Amniotic stem cell (primary cell): Measurements from ENCODE around the gene NCK2.

Experiments used
- DNase-seq: peaks from one replicate; lab custom pipeline; 2025; lab: John Stamatoyannopoulos, UW

Gene NCK2

GRCh38 chr2:105813405-105813804 is 68.7 kb downstream of the NCK2 start:
- no peak for DNase-seq

DNA sequence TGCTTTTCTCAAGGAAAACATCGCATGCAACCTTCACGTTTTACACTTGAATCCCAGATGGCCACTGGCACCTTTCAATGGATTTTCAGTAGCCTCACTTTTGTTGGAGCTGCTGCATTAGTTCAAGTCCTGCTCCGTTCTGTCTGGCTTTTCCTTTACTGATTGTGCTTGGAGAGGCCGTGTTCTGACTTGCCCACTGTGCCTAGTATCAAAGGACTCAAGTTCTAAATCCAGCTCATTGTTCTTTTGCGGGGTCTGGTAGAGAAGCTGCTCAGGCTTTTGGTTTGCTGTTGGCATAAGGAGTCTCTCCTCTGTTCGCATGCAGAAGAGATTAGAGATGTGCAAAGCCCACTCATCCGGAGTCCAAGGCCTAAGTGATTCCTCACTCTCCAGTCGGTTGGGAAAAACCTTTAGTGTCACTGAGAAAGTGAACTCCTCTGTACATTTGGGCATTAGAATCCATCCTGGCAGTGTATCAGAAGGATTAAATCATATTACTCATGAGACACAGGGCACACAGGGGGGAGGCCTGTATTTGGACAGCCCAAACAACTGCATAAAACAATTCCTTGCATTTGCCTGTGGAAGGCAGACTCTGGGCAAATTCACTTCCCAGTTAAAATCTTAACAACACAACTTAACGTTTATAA is 69.7 kb downstream of the NCK2 start:
- no peak for DNase-seq

GRCh38 chr2:105815401-105815800 is 70.7 kb downstream of the NCK2 start:
- DNase-seq, result no peak

GRCh38 chr2:105820151-105820550 is 75.4 kb downstream of the NCK2 start:
- no peak for DNase-seq

GRCh38 chr2:105820691-105821090 is 76.0 kb downstream of the NCK2 start:
- no peak for DNase-seq

GRCh38 chr2:105821428-105822125 is 76.9 kb downstream of the NCK2 start:
- DNase-seq, result no peak

DNA sequence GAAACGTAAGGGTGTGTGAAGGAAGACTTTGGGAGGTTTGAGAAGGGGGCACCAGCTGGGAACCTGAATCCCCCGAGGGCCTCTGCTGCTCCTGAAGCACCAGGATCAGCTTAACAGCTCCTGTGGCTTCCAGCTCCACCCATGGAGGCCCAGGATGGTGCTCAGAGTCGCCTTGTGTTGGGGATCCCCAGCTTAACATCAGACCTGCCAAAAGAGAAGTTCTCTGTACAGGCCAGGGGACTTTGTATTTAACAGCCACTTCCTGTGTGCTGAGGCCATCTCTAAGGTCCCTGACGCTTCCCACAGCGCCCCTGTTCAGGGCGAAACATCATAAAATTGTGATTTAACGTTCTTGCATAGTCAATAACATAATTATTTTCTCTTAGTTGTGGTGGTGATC is 77.5 kb downstream of the NCK2 start:
- DNase-seq, result no peak

GRCh38 chr2:105824446-105824845 is 79.7 kb downstream of the NCK2 start:
- DNase-seq, result no peak

GRCh38 chr2:105827351-105828096 is 82.8 kb downstream of the NCK2 start:
- no peak for DNase-seq

GRCh38 chr2:105828558-105828957 is 83.8 kb downstream of the NCK2 start:
- no peak for DNase-seq

DNA sequence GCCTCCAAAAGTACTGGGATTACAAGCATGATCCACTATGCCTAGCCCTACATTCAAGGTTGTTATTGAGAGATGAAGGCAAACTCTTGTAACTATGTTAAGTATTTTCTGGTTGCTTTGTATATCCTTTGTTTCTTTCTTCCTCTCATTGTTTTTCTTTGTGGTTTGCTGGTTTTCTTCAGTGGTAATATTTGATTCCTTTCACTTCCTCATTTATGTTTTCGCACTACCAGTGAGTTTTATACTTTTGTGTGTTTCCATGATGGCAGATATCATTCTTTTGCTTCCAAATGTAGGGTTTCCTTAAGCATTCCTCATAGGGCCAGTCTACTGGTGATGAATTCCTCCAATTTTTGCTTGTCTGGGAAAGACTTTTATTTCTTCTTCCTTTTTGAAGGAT is 90.2 kb downstream of the NCK2 start:
- DNase-seq, result no peak

- no peak for DNase-seq
Observed at GRCh38 chr2:105836341-105836740, 91.6 kb downstream of the NCK2 start.

DNA sequence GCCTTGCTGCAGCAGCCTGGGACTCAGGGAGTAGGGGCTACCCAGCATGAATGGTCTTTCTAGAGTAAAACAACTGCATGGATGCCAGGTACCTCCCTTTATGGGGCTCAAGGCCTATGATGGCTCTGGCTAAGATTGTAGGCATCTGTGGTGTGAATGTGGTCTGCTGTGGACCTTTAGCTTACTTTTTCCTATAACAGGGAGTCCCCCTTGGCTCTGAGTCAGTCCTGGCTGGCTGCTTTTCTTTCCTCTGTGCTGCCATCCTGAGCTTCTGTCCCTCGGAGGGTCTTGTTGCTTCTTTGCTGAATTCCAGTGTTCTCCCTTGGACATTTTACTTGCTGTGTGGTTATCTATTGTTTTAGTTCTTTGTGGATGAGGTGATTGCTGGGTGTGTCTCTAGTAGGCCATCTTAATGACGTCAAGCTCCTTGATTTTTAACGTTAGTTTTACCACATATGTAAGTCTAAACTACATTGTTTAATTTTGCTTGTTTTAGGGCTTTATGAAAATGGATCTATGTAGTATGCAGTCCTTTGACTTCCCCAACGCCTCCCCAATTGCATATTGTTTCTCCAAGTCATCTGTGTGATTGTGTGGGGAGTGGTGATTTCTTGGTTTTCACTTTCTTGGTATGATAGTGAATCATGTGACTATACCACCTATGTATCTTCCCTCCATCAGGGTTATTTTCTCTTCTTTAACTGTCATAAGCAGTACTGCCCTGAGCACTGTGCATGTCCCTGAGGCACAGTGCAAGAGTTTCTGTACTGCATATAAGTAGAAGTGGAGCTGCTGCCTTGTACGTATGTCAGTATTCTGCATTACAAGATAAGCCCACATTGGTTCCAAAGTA is 92.4 kb downstream of the NCK2 start:
- DNase-seq, result no peak

GRCh38 chr2:105839793-105840192 is 95.1 kb downstream of the NCK2 start:
- DNase-seq, result no peak

- DNase-seq, result no peak
Observed at GRCh38 chr2:105840933-105841332, 96.2 kb downstream of the NCK2 start.

GRCh38 chr2:105841551-105841950 is 96.8 kb downstream of the NCK2 start:
- no peak for DNase-seq

GRCh38 chr2:105842555-105842954 is 97.8 kb downstream of the NCK2 start:
- no peak for DNase-seq

DNA sequence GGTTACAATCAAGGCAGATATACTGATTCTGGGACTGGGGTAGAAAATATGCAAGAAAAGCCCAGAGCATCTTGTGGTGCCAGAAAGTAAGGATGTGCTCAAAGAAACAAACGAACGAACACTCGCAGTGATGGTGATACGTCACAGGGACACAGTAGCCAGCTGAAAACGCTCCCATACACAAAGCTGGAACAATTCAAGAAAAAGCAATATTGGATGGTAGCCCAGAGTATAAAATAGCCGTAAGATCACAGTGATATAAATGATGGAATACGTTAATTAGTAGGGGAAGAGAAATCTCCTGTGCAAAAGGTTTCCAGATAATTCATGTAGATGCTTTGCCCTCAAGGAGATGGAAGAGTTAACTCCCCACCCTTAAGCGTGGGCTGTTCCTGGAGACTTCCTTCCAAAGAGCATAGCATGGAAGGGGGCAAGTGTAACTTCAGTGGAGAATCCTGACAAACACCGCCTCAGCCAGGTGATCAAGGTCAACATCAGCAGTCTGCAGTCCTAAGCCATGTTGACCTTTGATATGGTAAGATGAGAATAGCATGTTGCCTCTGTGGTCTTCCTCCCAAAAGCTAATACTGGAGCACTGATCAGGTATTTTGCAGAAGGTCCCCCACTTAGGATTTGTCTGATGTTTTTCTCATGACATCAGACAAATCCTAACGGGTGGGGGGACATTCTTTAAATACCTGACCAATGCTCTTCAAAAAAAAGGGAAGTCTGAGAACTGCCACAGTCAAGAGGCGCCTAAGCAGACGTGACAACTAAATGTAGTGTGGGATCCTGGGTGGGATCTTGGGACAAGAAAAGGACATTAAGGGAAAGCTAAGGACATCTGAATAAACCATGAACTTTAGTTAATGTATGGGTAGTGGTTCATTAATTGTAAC is 99.0 kb downstream of the NCK2 start:
- DNase-seq, result no peak

GRCh38 chr2:105845976-105846375 is 101.3 kb downstream of the NCK2 start:
- DNase-seq, result no peak

GRCh38 chr2:105847056-105847455 is 102.3 kb downstream of the NCK2 start:
- DNase-seq, result no peak

- DNase-seq, result no peak
Observed at GRCh38 chr2:105848367-105848766, 103.7 kb downstream of the NCK2 start.
